GM12801 (cell line): Measurements from ENCODE around the gene NPBWR2.

Source experiments
- TF ChIP-seq, protein P1 (sequence below): IDR thresholded peaks from one replicate; pipeline ENCODE4 v1.5.1; 2011; ENCODE audit warnings: control low read depth; ENCODE audit not compliant: insufficient read length; ENCODE audit errors: extremely low read depth

Gene NPBWR2

DNA sequence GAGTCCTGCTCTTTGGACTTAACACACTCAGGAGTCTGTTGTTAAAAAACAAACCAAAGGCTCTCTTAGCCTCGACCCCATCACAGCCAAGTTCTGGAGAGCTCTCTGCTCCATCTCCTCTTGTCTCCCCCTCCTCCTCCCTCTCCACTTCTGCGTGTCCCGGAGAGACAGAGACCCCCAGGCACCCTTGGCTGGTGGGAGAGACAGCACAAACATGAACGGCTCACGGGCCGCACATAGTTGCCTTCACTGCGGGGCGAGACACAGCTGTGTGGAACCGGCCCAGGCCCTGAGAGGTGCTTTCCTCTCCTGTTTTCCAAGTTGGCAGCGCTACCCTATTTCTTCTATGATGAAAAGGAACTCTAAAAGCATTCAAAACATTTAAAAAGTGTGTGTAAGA is 33.6 kb upstream of the NPBWR2 start:
- TF ChIP-seq, protein P1, sequence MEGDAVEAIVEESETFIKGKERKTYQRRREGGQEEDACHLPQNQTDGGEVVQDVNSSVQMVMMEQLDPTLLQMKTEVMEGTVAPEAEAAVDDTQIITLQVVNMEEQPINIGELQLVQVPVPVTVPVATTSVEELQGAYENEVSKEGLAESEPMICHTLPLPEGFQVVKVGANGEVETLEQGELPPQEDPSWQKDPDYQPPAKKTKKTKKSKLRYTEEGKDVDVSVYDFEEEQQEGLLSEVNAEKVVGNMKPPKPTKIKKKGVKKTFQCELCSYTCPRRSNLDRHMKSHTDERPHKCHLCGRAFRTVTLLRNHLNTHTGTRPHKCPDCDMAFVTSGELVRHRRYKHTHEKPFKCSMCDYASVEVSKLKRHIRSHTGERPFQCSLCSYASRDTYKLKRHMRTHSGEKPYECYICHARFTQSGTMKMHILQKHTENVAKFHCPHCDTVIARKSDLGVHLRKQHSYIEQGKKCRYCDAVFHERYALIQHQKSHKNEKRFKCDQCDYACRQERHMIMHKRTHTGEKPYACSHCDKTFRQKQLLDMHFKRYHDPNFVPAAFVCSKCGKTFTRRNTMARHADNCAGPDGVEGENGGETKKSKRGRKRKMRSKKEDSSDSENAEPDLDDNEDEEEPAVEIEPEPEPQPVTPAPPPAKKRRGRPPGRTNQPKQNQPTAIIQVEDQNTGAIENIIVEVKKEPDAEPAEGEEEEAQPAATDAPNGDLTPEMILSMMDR = no peak

DNA sequence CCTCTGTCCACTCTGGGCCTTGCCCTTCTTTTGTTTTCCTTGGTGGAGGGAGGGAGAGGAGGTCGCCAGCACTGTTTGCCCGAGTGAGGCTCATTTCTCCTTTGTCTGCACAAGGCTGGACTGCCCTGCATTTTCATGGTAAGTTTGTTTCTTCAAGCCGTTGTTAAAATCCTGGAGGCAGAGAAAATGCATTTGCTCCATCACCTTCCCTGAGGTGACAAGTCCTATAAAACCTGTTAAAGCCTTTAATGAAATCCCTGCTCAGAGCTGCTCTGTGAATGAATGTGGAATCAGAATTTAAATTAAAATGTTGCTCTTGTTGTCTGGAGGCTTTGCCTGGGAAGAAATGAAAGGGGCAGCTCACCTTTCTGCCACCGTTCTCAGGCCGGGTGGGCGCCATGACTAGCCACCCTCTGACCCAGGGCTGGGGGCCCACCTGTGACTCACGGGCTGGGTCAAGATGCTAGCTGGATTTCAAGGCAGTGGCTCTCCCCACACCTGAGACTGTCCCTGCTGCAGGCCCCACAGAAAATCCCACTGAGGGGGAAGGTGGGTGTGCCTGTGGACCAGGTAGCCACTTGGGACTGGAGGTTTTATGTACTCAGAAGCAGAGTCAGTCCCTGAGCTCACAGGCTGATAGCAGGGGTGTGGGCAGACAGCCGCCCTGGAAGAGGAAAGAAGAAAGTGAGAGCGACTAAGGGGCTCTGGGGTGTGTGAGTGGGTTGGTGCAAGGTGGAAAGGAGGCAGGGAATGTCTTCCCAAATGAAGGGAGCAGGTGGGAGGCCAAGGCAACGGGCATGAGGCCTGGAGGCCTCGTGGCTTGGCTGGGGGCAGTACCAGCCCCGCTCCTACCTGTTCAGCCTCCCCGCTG is 32.9 kb upstream of the NPBWR2 start:
- TF ChIP-seq, protein P1 = no peak

DNA sequence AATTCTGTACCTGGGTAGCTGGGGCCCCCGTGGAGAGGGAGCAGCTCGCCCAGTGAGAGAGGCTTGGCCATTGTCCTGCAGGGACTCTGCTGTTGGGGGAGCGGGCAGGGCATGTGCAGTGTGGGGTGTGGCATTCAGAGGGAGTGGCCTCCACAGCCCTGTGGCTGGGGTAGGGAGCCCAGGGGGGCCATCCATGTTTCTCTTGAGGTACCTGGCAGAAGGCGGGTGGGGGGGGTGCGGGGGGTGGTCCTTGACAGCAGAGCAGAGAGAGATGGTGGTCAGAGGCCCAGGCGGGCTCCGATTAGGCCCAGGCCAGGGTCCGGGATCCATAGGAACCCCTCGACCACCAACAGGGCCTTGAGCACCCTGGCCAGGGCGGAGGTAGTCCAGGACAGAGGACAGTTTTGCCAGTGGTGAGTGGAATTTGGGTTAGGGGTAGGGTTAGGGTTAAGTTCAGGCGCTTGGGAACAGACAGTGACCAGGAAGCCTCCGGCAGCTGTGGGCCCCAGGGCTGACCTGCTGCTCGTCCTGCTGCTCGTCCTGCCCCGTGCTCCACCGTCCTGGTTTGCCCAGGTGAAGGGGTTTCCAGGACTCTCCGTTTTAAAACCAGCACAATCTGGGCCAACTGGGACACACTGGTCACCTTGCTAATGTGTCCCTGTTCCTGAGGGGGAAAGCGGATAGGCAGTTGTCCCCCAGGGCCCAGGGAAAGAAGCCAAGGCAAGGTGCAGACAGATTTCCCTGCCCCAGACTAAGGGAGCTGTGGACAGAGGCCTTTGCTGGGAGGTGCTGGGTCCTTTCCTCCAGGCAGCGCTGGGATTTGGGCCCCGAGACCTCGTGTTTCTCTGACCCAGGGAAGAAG is 32.1 kb upstream of the NPBWR2 start:
- TF ChIP-seq, protein P1 = no peak

DNA sequence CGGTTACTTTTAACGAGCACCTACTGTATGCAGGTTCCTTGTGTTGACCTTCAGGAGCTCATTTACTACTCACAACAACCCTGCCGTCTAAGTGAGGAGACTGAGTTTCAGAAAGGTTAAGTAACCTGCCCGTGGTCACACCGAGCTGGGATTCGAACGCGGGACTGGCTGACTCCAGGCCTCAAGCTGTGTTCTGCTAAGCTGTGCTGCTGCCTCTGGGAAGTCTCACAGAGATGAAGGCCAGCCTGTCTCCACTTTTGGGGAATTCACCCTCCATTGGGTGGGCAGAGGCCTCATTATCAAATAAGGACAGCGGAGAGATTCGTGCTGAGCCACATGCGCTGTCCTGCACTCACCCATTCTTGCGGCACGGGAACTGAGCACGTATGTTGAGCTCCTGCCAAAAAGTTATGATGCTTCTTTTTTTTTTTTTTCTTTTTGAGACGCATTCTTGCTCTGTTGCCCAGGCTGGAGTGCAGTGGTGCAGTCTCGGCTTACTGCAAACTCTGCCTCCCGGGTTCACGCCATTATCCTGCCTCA is 31.0 kb upstream of the NPBWR2 start:
- TF ChIP-seq, protein P1 = no peak

DNA sequence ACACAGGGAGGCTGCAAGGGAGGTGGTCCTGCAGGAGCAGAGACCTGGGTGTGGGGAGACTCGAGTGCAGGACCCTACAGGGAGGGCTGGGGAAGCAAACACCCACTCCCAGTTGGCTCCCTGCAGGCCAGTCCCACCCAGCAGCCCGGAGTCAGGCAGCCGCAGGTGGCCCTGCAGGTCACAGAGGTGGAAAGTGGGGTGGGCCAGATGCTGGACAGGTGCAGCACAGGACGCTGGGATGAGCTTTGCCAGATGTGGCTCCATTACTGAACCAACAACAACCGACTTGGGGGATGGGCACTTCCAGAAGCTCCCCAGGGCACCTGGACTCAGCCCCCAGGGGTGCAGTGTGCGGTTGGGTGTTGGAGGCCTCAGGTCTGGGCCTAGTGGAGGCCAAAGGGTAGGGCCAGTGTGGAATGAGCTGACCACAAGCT is 30.2 kb upstream of the NPBWR2 start:
- TF ChIP-seq, protein P1 = no peak

DNA sequence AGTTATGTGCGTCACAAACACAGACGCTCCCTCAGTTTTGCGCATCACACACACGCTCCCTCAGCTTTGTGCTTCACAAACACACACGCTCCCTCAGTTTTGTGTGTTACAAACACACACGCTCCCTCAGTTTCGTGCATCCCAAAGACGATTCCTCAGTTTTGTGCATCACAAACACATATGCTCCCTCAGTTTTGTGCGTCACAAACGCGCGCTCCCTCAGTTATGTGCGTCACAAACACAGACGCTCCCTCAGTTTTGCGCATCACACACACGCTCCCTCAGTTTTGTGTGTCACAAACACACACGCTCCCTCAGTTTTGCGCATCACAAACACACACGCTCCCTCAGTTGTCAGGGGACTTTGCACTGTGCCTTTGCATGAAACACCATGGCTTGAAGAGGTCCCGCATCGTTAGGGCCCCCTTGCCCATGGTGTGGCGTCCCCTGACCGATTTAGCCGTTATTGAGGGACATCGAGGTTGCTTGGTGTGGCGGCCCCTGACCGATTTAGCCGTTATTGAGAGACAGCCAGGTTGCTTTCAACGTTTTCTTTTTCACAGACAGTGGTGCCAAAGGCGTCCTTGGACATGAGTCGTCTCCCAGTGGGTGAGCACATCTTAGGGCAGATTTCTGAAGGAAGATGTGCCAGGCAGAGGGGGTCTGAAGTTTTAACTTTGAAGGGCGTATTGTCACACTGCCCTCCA is 28.8 kb upstream of the NPBWR2 start:
- TF ChIP-seq, protein P1 = no peak

DNA sequence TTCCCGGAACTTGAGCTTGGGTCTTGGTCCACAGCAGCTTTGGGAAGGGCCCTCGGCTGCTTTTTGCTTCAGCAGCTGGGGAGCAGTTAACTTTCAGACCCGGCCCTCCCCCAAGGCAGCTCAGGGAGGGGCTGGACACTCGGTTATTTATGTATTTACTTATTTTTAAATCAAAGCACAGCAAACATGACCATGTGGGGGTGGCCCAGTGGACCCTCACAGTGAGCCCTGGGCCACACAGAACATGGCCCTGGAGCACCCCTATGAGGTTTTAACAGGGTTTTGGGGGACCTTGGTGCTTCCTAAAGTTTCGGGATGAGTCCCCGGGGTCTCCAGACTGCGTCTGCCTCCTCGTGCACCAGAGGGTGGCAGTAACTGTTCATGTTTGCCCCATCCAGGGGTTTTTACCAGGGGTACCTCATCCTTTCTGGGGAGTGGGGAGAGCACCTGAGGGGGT is 26.6 kb upstream of the NPBWR2 start:
- TF ChIP-seq, protein P1 = no peak
